Mononuclear cell (primary cell): ENCODE results near the gene TPX2. TPM values are rescaled to one million over a fixed set of nuclear protein-coding genes. Genes with fewer than 3 reads are reported as not detected.

ENCODE experiments used
- H3K27me3 ChIP-seq: 2 replicates; pipeline ENCODE4 v1.6.0; 2011; ENCODE audit warnings: low read length, control low read depth; ENCODE audit not compliant: insufficient read depth
- H3K4me1 ChIP-seq: 2 replicates; pipeline ENCODE4 v1.5.1; 2011; ENCODE audit warnings: mild to moderate bottlenecking, low read length, control low read depth; ENCODE audit not compliant: insufficient read depth
- H3K4me3 ChIP-seq: 2 replicates; pipeline ENCODE4 v1.5.1; 2011; ENCODE audit warnings: mild to moderate bottlenecking, low read length, moderate library complexity
- H3K9me3 ChIP-seq: 2 replicates; pipeline ENCODE4 v1.5.1; 2011; ENCODE audit warnings: low read depth, mild to moderate bottlenecking, control low read depth, low read length
- total RNA-seq: library from RNA; depleted of rRNA; stranded (reverse); fragments of >200 nt; gene quantifications from one replicate; pipeline ENCODE4 v1.2.3, GENCODE V29; 2012

TPX2 gene
- total RNA-seq = 1.7 TPM

- Histone ChIP-seq H3K4me3 (peak within 1 kb of the TSS; percentile 61), H3K4me1 (peaks cover 28% of the 10 kb centered on the region), H3K9me3 (no peaks in the 10 kb centered on the region), H3K27me3 (no peaks in the 10 kb centered on the region)
Measured at GRCh38 chr20:31738729-31739549, at the start of gene TPX2. TSS of gene TPX2 (plus strand) at chr20:31739290. CDS start at chr20:31757477, 18,187 bp downstream.

DNA sequence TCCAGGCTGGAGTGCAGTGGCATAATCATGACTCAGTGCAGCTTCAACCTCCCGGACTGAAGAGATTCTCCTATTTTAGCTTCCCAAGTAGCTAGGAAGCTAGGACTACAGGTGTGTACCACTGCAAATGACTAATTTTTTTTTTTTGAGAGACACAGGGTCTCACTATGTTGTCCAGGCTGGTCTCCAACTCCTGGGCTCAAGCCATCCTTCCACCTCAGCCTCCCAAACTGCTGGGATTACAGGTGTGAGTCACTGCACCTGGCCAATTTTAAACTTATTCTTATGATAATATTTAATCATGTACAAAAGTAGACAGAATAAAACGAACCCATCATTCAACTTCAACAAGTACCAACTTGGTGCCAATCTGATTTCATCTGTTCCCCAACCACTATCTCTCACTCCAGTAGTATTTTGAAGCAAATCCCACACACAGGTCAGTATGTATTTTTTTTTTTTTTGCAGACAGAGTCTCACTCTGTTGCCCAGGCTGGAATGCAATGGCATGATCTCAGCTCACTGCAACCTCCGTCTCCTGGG lies 48.9 kb upstream of the TPX2 start:
- H3K4me3 ChIP-seq = no peak overlapping the region
- peaks cover 39% of the 10 kb centered on the region for H3K4me1 ChIP-seq
- no peaks in the 10 kb centered on the region for H3K9me3 ChIP-seq
- no peaks in the 10 kb centered on the region for H3K27me3 ChIP-seq

GRCh38 chr20:31691646-31692275 lies 47.3 kb upstream of the TPX2 start:
- no peaks in the 10 kb centered on the region for H3K27me3 ChIP-seq
- no peak overlapping the region for H3K4me3 ChIP-seq
- H3K4me1 ChIP-seq = peaks cover 31% of the 10 kb centered on the region
- H3K9me3 ChIP-seq = no peaks in the 10 kb centered on the region

DNA sequence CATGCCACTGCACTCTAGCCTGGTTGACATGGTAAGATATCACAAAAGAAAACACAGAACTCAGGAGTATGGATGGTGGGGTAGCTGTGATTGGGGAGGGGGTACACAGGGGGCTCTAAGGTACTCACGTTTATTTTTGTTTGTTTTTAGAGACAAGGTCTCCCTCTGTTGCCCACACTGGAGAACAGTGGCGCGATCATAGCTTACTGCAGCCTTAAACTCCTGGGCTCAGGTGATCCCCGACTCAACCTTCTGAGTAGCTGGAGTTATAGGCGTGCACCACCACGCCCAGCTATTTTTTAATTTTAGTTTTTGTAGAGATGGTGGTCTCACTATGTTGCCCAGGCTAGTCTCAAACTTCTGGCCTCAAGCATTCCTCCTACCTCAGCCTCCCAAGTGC lies 45.7 kb upstream of the TPX2 start:
- Histone ChIP-seq H3K9me3 (no peaks in the 10 kb centered on the region), H3K27me3 (no peaks in the 10 kb centered on the region), H3K4me1 (peaks cover 31% of the 10 kb centered on the region), H3K4me3 (no peak overlapping the region)

DNA sequence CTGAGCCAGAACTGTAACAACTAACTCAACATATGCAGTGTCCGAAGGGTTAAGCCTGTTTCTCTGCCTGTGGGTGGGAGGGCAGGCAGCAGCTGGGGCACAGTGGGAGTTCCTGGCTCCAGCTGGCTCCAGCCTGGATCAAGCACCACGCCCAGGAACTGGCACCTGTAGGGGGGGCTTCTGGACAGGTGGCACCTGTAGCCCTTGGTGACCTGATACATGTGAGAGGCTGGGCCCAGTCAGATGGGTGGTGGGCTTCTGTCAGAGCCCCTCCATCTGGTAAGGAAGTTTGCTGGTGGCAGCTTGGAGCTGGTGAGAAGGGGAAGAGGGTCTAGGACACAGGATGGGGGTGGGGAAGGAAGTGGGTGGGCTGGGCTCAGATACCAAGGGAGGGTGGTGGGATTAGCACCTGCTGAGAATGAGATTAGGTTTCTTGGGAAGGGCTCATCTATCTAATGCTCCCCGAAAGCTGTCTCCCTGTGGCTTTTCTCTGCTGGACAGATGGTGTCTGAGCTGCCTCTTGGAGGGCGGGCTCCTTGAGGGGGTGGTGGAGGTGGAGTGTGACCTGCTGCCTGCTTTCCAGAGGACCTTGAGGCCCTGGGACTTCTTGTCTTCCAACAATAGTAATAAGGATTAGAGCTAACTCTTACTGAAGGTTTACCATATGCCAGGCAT lies 45.0 kb upstream of the TPX2 start:
- Histone ChIP-seq H3K4me1 (peaks cover 39% of the 10 kb centered on the region), H3K4me3 (no peak overlapping the region), H3K9me3 (no peaks in the 10 kb centered on the region), H3K27me3 (no peaks in the 10 kb centered on the region)

- Histone ChIP-seq H3K9me3 (no peaks in the 10 kb centered on the region), H3K4me1 (peaks cover 47% of the 10 kb centered on the region), H3K27me3 (no peaks in the 10 kb centered on the region), H3K4me3 (no peak overlapping the region)
Measured at GRCh38 chr20:31694842-31695593, 44.1 kb upstream of the TPX2 start.

DNA sequence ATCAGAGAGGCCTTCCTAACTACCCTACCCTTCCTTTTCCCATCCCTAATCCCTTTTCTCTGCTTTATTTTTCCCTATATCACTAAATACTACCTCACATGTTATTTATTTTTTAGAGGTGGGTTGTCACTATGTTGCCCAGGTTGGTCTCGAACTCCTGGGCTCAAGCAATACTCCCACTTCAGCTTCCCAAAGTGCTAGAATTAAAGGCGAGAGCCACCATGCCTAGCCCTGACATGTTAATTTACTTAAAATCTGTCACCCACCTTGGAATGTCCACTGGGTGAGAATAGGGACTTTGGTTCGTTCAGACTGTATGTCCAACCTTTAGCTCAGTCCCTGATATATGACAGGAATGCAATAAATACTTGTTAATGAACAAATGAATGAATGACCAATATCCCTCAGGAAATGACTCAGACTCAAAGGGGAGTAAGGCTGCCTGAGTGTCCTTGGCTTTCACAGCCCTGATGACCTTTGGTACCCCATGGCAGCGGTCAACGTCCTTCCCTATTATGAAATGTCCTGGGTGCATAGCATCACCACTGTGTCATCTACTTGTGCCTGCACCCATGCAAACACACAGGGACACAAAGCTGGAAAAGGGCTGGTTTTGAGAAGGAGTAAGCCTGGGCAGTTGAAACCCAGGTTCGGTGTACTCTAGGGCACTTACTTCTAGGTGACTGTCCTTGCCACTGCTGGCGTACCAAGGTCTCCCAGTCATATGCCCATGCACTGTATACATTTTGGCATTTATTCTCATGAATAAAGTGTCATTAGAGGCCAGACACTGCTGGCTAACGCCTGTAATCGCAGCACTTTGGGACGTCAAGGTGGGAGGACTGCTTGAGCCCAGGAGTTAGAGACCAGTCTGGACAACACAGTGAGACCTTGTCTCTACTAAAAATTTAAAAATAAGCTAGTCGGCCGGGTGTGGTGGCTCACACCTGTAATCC lies 43.0 kb upstream of the TPX2 start:
- peaks cover 40% of the 10 kb centered on the region for H3K4me1 ChIP-seq
- no peak overlapping the region for H3K4me3 ChIP-seq
- H3K9me3 ChIP-seq = no peaks in the 10 kb centered on the region
- no peaks in the 10 kb centered on the region for H3K27me3 ChIP-seq

DNA sequence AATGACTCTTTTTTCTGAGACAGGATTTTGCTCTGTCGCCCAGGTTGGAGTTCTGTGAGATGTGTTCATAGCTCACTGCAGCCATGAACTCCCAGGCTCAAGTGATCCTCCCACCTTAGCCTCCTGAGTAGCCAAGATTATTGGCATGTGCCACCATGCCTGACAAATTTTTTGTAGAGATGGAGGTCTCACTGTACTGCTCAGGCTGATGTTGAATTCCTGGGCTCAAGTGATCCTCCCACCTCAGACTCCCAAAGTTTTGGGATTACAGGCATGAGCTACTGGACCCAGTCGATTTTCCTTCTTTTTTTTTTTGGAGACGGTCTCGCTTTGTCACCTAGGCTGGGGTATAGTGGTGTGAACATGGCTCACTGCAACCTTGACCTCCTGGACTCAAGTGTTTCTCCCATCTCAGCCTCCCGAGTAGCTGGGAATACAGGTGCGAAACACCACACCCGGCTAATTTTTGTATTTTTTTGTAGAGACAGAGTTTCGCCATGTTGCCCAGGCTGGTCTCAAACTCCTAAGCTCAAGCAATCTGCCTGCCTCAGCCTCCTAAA lies 40.8 kb upstream of the TPX2 start:
- no peaks in the 10 kb centered on the region for H3K27me3 ChIP-seq
- H3K4me1 ChIP-seq = peaks cover 33% of the 10 kb centered on the region
- H3K4me3 ChIP-seq = no peak overlapping the region
- no peaks in the 10 kb centered on the region for H3K9me3 ChIP-seq

DNA sequence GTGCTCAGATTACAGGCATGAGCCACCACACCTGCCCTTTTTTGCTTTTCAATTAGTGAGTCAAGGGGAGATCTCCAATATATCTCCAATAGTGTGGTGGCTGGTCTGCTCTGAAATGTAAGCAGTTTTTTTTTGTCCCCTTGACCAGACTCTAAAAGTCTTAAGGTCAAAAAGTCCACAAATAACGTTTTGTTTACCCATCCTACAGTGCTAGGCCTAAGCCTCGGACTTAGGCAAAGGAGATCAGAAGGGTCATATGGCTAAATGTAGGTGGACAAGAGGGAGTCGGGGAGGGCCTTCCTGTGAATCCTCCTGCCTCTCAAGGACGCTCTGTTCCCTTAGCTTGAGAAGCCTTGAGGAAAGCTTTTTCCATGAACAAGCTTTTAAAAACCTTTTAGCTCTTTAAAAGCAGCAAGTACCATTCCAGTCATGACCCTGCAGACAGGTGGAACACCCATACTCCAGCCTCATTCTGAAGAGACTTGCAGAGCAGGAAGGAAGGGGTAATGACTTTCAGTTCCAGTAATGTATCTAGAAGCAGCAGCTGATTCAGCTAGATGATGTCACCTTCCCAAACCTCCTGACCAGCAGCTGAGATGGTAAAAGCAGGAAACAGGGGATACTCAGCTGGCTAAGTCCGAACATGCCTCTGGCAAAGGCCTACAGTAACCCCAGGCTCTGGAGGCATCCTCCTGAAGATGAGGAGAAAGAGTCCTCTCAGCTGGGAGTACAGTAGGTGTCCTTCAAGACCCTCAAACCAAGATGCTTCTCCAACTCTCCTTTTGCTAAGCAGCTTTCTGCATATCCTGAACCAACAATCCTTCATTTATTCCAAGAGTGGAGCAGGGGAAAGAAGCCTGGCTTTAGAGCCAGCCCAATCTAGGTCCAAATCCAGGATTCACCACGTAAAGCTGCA lies 40.0 kb upstream of the TPX2 start:
- Histone ChIP-seq H3K4me3 (no peak overlapping the region), H3K9me3 (no peaks in the 10 kb centered on the region), H3K27me3 (no peaks in the 10 kb centered on the region), H3K4me1 (peaks cover 31% of the 10 kb centered on the region)

DNA sequence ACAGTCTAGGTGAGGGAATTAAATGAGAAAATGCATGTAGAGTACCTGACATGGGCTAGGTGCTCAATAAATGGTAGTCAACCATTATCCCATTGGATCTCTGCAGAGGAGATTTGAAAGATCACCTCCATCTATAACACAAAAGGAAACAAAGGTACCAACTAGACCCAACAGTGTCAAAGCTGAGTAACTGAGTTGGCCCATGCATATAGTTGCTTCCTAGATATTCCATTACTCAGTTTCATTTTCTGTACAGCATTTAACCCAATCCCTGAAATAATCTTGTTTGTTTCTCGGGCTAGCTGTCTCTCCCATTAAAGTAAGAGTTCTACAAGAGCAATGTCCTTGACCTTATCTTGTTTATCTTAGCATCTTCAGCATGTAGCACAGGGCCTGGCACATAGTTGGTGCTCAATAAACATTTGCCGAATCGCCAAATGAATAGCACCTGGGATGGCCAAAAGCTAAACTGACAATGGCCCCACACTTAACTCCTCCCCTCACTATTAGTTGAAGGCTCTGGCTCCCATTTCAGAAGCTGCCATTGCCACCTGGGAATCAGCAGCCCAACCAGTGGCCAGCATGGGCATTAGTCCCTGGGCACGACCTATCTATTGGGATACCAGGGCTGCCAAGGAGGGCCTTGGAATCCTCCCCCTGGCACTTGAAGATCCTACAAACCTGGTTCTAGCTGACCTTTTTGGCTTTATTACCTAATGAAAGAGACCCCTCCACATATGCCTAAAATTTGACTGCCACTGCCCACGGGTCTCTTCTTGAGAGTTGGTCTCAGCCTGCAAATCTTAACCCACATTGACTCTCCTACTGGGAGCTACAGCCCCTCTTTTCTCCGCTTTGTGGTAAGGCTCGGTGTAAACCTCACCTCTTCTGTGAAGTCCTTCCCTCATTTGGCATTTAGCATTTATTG lies 39.0 kb upstream of the TPX2 start:
- no peaks in the 10 kb centered on the region for H3K9me3 ChIP-seq
- peaks cover 24% of the 10 kb centered on the region for H3K4me1 ChIP-seq
- no peak overlapping the region for H3K4me3 ChIP-seq
- no peaks in the 10 kb centered on the region for H3K27me3 ChIP-seq

- no peaks in the 10 kb centered on the region for H3K27me3 ChIP-seq
- no peak overlapping the region for H3K4me3 ChIP-seq
- H3K9me3 ChIP-seq = no peaks in the 10 kb centered on the region
- peaks cover 24% of the 10 kb centered on the region for H3K4me1 ChIP-seq
Measured at GRCh38 chr20:31700747-31701146, 38.3 kb upstream of the TPX2 start.

DNA sequence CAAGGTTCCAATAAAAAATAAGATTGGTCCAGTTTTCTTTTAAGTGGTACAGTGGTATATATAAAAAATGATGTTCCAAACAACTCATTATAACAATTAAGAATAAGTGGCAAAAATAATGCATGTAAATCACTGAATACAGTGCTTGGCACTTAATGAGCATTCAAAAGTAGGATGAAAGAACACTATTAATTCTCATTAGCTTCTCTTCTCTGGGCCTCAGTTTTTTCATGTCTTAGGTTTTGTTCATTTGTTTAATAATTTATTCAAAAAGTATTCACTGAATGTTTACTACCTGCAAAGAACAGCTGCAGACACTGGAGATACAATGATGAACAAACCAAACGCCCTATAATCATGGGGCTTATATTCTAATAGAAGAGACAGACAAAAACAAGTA lies 37.5 kb upstream of the TPX2 start:
- peaks cover 32% of the 10 kb centered on the region for H3K4me1 ChIP-seq
- no peaks in the 10 kb centered on the region for H3K9me3 ChIP-seq
- H3K4me3 ChIP-seq = no peak overlapping the region
- H3K27me3 ChIP-seq = no peaks in the 10 kb centered on the region
